ENCODE data around the gene LCE1C.
A peak's percentile ranks its signal among the peaks of the same experiment; 100 is the strongest.

LCE1C gene

DNA sequence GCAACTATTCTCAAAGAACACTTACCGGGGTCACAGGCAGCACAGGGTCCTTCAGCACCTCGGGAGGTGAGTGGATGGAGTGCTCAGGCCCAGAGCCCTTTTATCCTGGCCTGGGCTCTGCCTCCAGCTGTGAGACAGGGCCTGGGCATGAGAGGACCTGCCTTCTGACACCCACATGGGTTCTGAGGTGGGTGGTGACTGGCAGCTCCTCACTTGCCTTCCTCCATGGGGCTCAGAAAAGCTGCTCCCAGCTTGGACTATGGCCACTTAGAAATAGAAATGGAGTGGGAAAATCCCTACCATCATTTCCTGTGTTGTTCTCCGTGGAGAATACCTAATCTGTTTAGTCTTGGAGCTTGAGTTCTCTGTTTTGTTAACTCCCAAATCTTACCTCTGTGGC is at the start of gene LCE1C:
Gene LCE1C (minus strand): TSS at position 76 of the 400 bp plus-strand sequence. CDS start 1,173 bp downstream, outside the sequence.
- no peak for DNase-seq

DNA sequence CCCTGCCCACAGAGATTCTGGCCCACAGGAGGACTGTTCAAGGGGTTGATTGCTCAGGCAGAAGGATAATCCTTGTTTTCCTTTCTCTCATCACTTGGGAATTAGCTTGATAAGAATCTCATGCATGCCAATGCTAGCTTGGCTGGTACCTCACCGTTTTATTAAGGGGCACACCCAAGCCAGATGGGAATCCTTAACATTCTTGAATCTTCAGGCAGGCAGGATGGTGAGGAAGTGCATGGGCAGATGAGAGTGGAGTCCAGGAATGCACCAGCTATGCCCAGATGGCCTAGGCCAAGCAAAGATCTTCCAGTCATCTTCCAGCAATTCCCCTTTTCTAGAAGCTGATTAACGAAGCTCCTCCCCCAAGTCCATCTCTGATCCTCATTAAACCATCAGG is 49.2 kb upstream of the LCE1C start:
- DNase-seq: no peak

- no peak for DNase-seq
These were observed 36.1 kb upstream of the LCE1C start, which contains the start of gene LCE6A for GRCh38 chr1:152842556-152842955. LCE6A (plus strand) TSS chr1:152842856; CDS start chr1:152843521, 665 bp downstream.

GRCh38 chr1:152836870-152837269 is 30.4 kb upstream of the LCE1C start:
- DNase-seq: no peak

DNA sequence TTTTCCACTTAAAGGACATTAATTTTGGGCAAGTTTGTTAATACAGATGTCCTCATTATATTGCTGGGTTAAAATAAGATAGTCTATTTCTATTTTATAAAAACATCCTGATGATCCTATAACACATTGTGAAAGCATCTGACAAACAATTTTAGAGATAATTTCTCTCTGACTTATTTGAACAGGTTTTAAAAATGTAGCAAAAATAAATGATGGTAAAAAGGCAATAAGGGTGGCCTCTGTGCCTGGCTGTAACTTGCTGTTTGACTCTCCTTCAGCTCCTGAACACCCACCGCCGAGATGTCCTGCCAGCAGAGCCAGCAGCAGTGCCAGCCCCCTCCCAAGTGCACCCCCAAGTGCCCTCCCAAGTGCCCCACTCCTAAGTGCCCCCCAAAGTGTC is 20.7 kb upstream of the LCE1C start, which contains the start of gene LCE1A:
Gene LCE1A (plus strand): TSS at position 301 of the 400 bp plus-strand sequence. CDS start 0 bp downstream, at position 301.
- no peak for DNase-seq

DNA sequence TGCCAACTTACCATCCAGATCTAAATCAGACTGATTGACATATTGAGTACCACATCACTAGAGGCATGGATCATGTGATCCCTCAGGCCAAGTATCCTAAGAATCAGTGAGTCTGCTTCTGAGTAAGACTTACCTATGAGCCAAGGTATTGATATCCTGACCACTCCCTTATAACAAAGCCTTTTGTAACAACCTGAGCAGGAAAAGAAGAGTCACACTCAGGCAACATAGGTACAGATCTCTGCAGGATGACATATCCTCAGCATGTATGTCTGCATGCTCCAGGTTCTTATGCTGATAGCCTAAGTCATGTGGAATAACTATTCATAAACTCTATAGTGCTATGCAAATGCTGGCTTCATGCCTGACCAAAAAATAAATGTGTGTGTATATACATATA is 18.5 kb upstream of the LCE1C start:
- no peak for DNase-seq

DNA sequence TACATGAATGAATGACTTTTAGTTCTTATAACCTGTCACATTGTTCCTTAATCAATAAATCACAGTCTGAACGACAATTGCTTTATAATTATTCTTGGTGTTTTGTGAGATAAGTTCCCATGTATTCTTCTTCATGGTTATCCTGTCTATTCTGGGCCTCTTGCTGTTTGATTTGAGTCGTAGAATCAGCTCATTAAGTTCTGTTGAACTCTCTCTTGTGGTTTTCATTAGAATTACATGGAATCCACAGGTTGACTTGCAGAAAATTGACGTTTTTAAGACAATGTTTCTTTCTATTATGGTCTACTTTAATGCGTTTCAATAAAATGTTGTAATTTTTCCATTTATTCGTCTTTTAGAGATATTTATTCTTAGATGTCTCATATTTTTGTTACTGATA is 16.8 kb upstream of the LCE1C start:
- no peak for DNase-seq

GRCh38 chr1:152817309-152817708 is 10.9 kb upstream of the LCE1C start:
- no peak for DNase-seq

DNA sequence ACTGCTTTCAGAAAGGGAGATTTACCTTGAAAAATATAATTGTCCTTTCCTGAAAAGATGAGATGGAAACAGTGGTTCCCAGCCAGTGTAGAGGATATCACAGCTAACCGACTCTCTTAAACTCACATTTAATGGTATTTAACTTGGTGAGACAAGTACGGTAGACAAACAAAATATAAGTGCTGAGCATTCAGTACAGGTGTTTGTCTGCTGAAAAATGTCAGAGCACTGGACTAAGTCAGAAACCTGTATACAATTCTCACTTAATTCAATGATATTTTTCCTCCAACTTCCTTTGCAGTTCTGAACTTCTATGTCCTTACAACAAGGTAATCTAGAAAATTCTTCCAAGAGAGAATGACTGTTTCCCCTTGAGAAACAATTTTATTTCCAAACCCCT is 5.2 kb upstream of the LCE1C start, which contains the start of gene LCE1B:
Gene LCE1B (plus strand): TSS at position 301 of the 400 bp plus-strand sequence. CDS start 476 bp downstream, outside the sequence.
- no peak for DNase-seq

- DNase-seq: no peak
These were observed 4.6 kb upstream of the LCE1C start for GRCh38 chr1:152811050-152811449.

- DNase-seq: no peak
These were observed 5.1 kb downstream of the LCE1C start for GRCh38 chr1:152801333-152801732.

DNA sequence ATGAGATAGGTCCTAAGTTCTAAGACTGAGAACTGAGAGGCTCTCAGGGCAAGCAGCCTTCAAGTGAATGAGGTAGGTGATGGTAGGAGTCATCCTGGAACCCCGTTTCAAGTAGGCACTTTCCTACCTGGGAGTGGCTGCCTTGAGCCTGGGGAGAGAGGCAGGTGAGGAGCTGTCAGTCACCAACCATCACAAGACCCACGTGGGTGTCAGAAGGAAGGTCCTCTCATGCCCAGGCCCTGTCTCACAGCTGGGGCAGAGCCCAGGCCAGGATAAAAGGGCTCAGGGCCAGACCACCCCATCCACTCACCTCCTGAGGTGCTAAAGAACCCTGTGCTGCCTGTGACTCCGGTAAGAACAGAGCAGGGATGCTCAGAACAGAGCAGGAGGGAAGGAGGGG is 10.0 kb downstream of the LCE1C start, which contains the start of gene LCE1D:
Gene LCE1D (plus strand): TSS at position 301 of the 400 bp plus-strand sequence. CDS start 1,074 bp downstream, outside the sequence.
- DNase-seq: no peak

- no peak for DNase-seq
These were observed 10.8 kb downstream of the LCE1C start for GRCh38 chr1:152795686-152796085.

DNA sequence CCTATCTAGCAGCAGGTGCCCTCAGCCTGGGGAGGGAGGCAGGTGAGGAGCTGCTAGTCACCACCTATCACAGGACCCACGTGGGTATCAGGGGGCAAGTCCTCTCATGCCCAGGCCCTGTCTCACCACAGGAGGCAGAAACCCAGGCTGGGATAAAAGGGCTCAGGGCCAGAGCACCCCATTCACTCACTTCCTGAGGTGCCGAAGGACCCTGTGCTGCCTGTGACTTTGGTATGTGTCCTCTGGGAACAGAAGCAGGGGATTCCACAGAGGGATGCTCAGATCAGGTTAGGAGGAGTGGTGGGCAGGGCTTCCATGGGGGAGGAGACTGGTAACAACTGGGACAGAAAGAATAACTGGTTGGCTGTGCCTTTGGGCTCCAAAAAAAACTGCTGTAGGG is 20.4 kb downstream of the LCE1C start, which contains the start of gene LCE1E:
Gene LCE1E (plus strand): TSS at position 181 of the 400 bp plus-strand sequence. CDS start 1,043 bp downstream, outside the sequence.
- no peak for DNase-seq

GRCh38 chr1:152783095-152783494 is 23.4 kb downstream of the LCE1C start:
- no peak for DNase-seq

DNA sequence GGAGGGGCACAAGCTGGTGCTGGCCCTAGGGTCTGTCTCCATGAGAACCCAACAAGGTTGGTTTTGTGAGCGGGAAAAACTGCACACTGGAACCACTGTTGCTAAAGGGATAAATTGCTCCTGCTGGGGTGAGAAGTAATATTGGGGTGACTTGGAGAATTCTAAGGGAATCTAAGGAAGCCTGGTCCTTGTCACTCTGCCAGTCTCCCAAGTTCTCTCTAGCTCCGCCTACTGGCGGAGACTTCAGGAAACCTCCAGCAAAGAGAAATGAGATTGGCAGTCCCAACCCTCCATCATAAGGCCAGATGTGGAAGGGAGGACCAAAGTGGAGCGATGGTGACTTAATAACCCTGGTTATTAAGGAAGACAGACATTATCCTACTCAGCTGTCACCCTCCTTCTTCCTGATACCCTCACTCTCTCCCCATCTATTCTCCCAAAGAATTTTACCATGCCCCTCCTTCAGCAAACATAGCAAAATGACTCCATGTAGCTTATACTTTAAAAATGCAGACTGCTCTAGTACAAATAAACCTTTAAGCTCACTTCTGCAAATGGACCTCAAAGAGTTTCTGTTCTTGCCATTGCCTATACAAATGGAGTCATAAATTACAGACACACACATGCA is 28.8 kb downstream of the LCE1C start:
- DNase-seq: peak in 2 of 3 donors; percentile 16 to 37

DNA sequence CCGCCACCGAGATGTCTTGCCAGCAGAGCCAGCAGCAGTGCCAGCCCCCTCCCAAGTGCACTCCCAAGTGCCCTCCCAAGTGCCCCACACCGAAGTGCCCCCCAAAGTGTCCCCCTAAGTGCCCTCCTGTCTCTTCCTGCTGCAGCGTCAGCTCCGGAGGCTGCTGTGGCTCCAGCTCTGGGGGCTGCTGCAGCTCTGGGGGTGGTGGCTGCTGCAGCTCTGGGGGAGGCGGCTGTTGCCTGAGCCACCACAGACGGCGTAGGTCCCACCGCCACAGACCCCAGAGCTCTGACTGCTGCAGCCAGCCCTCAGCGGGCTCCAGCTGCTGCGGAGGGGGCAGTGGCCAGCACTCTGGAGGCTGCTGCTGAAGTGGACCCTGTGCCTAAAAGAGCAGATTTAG is 30.1 kb downstream of the LCE1C start:
- no peak for DNase-seq

DNA sequence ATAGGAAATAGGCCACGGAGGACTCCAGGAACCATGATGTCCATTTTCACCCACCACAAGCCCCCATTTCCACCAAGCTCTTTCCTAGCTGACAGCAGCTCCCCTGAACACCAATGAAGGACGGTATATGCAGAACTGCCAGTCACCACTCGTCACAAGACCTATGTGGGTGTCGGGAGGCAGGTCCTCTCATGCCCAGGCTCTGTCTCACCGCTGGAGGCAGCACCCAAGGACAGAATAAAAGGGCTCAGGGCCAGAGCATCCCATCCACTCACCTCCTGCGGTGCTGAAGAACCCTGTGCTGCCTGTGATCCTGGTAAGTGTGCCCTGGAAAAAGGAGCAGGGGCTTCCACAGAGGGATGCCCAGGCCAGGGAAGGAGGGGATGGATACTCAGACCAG is 31.6 kb downstream of the LCE1C start, which contains the start of gene LCE1F:
Gene LCE1F (plus strand): TSS at position 266 of the 400 bp plus-strand sequence. CDS start 1,232 bp downstream, outside the sequence.
- no peak for DNase-seq

DNA sequence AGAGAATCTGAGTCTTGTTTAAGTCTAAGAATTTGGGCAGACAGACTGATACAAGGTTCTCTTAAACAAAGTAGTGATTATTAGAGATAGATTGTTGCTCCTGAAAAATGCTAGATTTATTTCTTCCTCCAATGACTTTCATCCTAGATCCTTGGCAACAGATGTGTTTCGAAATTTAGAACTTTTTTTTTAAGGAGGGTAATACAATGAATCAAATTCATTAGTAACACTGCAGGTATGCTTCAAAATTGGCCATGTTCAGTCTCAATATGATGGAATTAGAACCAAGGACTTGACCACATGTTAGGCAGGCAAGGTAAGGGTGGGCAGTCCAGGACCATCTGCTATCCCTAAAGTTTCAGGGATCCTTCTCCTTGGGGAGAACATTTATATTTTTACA is 36.0 kb downstream of the LCE1C start:
- no peak for DNase-seq

DNA sequence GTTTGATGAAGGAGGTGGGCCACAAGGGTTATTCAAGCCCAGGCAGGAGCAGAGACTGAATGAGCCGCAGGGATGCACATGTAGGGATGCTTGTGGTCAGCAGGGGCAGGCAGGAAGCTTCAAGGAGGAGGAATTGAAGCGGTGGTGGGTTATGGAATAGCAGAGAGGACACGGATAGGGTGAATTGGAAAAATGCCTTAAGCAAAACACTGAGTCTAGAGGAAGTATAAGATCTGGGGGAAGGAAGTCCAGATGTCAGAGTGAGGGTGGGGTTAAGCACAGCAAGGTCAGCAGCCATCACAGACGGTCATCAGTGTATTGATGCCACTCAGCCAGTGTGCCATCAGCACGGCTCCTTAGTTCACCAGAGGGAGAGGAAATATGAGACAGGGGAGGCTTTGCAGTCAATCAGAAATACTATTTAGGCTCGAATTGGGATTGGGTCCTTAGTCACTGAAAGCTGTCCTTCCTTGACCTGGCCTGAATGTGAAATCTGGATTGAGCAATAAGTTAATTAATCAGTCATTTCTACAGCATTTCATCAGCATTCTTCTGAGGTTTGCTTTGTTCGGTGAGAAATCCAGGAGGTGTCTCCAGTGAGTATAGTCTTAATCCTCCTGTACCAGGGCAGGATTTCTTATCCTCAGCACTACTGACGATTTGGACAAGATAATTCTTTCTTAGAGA is 37.5 kb downstream of the LCE1C start:
- DNase-seq: no peak

- DNase-seq: no peak
These were observed 44.7 kb downstream of the LCE1C start for GRCh38 chr1:152761609-152762213.

GRCh38 chr1:152760551-152761190 is 45.8 kb downstream of the LCE1C start:
- DNase-seq: no peak

Measured in suppressor macrophage treated with lipopolysaccharide for 1 hour (primary cell).